Measurements from ENCODE around the gene SFN. TPM values are rescaled to one million over a fixed set of nuclear protein-coding genes. Genes with fewer than 3 reads are reported as not detected.
"Not testable (repeated sequence)": the region's sequence is repeated elsewhere in the genome, so short reads cannot be mapped to it uniquely, and the experiment has no call there.

Gene SFN
- total RNA-seq, 1 donor from 2014 or later = 465 TPM

- Histone ChIP-seq H3K36me3 (ENCODE audit: control insufficient read depth, insufficient read depth, low read length) (peaks cover 18% of the 10 kb centered on the region), H3K27me3 (ENCODE audit: control insufficient read depth, insufficient read depth, low read length) (no peaks in the 10 kb centered on the region), H3K4me3 (ENCODE audit: low read depth, low read length) (no peak overlapping the region)
- FAIRE-seq (no peak), DNase-seq (ENCODE audit: low read depth) (no peak)
- no peak for TF ChIP-seq CTCF (IDR thresholded peaks at IDR 0.05; ENCODE audit: insufficient read depth, low read length, severe bottlenecking)
Measured at GRCh38 chr1:26838474-26839338, 24.2 kb upstream of the SFN start.

GRCh38 chr1:26839339-26839722 is 23.6 kb upstream of the SFN start:
- no peak for TF ChIP-seq CTCF (IDR thresholded peaks at IDR 0.05; ENCODE audit: insufficient read depth, low read length, severe bottlenecking)
- Histone ChIP-seq H3K27me3 (ENCODE audit: control insufficient read depth, insufficient read depth, low read length) (no peaks in the 10 kb centered on the region), H3K36me3 (ENCODE audit: control insufficient read depth, insufficient read depth, low read length) (peaks cover 14% of the 10 kb centered on the region), H3K4me3 (ENCODE audit: low read depth, low read length) (no peak overlapping the region)
- DNase-seq (ENCODE audit: low read depth) = no peak
- FAIRE-seq = no peak

GRCh38 chr1:26839779-26840178 is 23.2 kb upstream of the SFN start:
- DNase-seq (ENCODE audit: low read depth) (no peak), FAIRE-seq (no peak)
- Histone ChIP-seq H3K4me3 (ENCODE audit: low read depth, low read length) (no peak overlapping the region), H3K36me3 (ENCODE audit: control insufficient read depth, insufficient read depth, low read length) (peaks cover 13% of the 10 kb centered on the region), H3K27me3 (ENCODE audit: control insufficient read depth, insufficient read depth, low read length) (no peaks in the 10 kb centered on the region)
- no peak for TF ChIP-seq CTCF (IDR thresholded peaks at IDR 0.05; ENCODE audit: insufficient read depth, low read length, severe bottlenecking)

GRCh38 chr1:26844424-26845196 is 18.3 kb upstream of the SFN start:
- peak; percentile 37 for DNase-seq (ENCODE audit: low read depth)
- no peaks in the 10 kb centered on the region for H3K27me3 ChIP-seq (ENCODE audit: control insufficient read depth, insufficient read depth, low read length)
- no peak for FAIRE-seq
- H3K36me3 ChIP-seq (ENCODE audit: control insufficient read depth, insufficient read depth, low read length) = peaks cover 9% of the 10 kb centered on the region
- H3K4me3 ChIP-seq (ENCODE audit: low read depth, low read length) = no peak overlapping the region
- no peak for TF ChIP-seq CTCF (IDR thresholded peaks at IDR 0.05; ENCODE audit: insufficient read depth, low read length, severe bottlenecking)

GRCh38 chr1:26847826-26848225 is 15.1 kb upstream of the SFN start:
- H3K27me3 ChIP-seq (ENCODE audit: control insufficient read depth, insufficient read depth, low read length); DNase-seq (ENCODE audit: low read depth); H3K4me3 ChIP-seq (ENCODE audit: low read depth, low read length); FAIRE-seq: not testable (repeated sequence)
- peaks cover 22% of the 10 kb centered on the region for H3K36me3 ChIP-seq (ENCODE audit: control insufficient read depth, insufficient read depth, low read length)

GRCh38 chr1:26848499-26848898 is 14.4 kb upstream of the SFN start:
- TF ChIP-seq CTCF (IDR thresholded peaks at IDR 0.05; ENCODE audit: insufficient read depth, low read length, severe bottlenecking) = no peak
- no peak overlapping the region for H3K4me3 ChIP-seq (ENCODE audit: low read depth, low read length)
- DNase-seq (ENCODE audit: low read depth) (no peak), FAIRE-seq (no peak)
- no peaks in the 10 kb centered on the region for H3K27me3 ChIP-seq (ENCODE audit: control insufficient read depth, insufficient read depth, low read length)
- peaks cover 23% of the 10 kb centered on the region for H3K36me3 ChIP-seq (ENCODE audit: control insufficient read depth, insufficient read depth, low read length)
